Stomach (tissue), 9 donors: ENCODE results near the gene GRIPAP1. TPM values are rescaled to one million over a fixed set of nuclear protein-coding genes. Genes with fewer than 3 reads are reported as not detected.

ENCODE experiments used
- DNase-seq, 2 donors: peaks; one replicate each; pipeline versions ENCODE4 v3.0.0 to v3.0.0-alpha.2; 2013 to 2019
- H3K27ac ChIP-seq, 5 donors: fragments of 200-600 bp in 4 of 5; sonication (generic) in 4 of 5; one replicate each; pipeline ENCODE4 v1.5.1; 2013 to 2019; ENCODE audit warnings: mild to moderate bottlenecking in 1 of 5, moderate library complexity in 1 of 5
- H3K27me3 ChIP-seq, 3 donors: fragments of 200-600 bp; sonication (generic); one replicate each; pipeline ENCODE4 v1.5.1; 2017 to 2019; ENCODE audit warnings: mixed run types in 1 of 3
- H3K36me3 ChIP-seq, 4 donors: fragments of 200-600 bp; sonication (generic); 1 replicate in 3 of 4; 2 replicates in 1 of 4; pipeline ENCODE4 v1.5.1; 2016 to 2019
- H3K4me1 ChIP-seq, 4 donors: fragments of 200-600 bp; sonication (generic); one replicate each; pipeline ENCODE4 v1.5.1; 2016 to 2019
- H3K4me3 ChIP-seq, 4 donors: fragments of 200-600 bp; sonication (generic) in 3 of 4; one replicate each; pipeline ENCODE4 v1.5.1; 2016 to 2019; ENCODE audit warnings: mild to moderate bottlenecking in 1 of 4
- H3K9me3 ChIP-seq, 4 donors: fragments of 200-600 bp; sonication (generic); one replicate each; pipeline ENCODE4 v1.5.1; 2016 to 2019
- CTCF ChIP-seq, 7 experiments: fragments of 450-650 bp in 4 of 7; fragments of 200-600 bp in 3 of 7; sonication (generic) in 3 of 7; IDR thresholded peaks; one replicate each; pipeline ENCODE4 v1.5.1; 2016 to 2019; ENCODE audit warnings: antibody characterized with exemption in 7 of 7, control low read depth in 2 of 7, mild to moderate bottlenecking in 1 of 7
- EP300 ChIP-seq: sonication (generic); formaldehyde crosslinking; IDR thresholded peaks from one replicate; pipeline ENCODE4 v1.6.1; 2017; ENCODE audit warnings: antibody characterized with exemption
- POLR2A ChIP-seq, 4 donors: fragments of 450-650 bp; IDR thresholded peaks; one replicate each; pipeline ENCODE4 v1.6.1; 2016; ENCODE audit warnings: antibody characterized with exemption in 4 of 4, control low read depth in 2 of 4, mild to moderate bottlenecking in 1 of 4, moderate library complexity in 1 of 4
- POLR2AphosphoS5 ChIP-seq, 3 donors: sonication (generic); formaldehyde crosslinking; IDR thresholded peaks; one replicate each; pipeline ENCODE4 v1.6.1; 2016; ENCODE audit warnings: antibody characterized with exemption in 3 of 3
- WGBS, 5 donors: extraction: QIAGEN DNeasy Blood & Tissue Kit in 3 of 5; methylation state at CpG; one replicate each; pipeline versions ENCODE4 v1.1.5 to v1.1.7; 2013 to 2018; 5-methylcytosine and 5-hydroxymethylcytosine counted together
- intact Hi-C: fragments of 100-400 bp; cut with DNase I; formaldehyde crosslinking; loops from one replicate; pipeline ENCODE4 v1.15.1; 2023; ENCODE audit warnings: low total_unique reads
- polyA plus RNA-seq, 3 donors: library from polyadenylated mRNA; stranded (reverse); fragments of 200-250 nt; gene quantifications; one replicate each; pipeline ENCODE4 v1.2.3, GENCODE V29; 2013
- total RNA-seq, 5 donors: library from RNA; depleted of rRNA; stranded (reverse); fragments of >200 nt; gene quantifications; one replicate each; pipeline versions ENCODE4 v1.1.0 to v1.2.3, GENCODE V29; 2014 to 2016
- donor health status: healthy with polysubstance abuse.
- donor health status: Bipolar disorder and iron deficiency.
- donor health status: healthy.

Gene GRIPAP1
- total and polyA plus RNA-seq, 8 donors: 15.6 to 127 (median 32.9) TPM

- Histone ChIP-seq H3K9me3 (no peaks in the 10 kb centered on the region), H3K4me1 (peaks cover 0 to 16% (median 5%) of the 10 kb centered on the region in 4 donors), H3K4me3 (no peak overlapping the region), H3K36me3 (peaks cover 0 to 4% (median 0%) of the 10 kb centered on the region in 4 donors), H3K27ac (peak overlapping the region in 3 of 5 donors; percentile 17 to 93 (median 30)), H3K27me3 (no peaks in the 10 kb centered on the region)
- intact Hi-C loops: no loop called here
- TF ChIP-seq EP300: no peak
- TF ChIP-seq POLR2AphosphoS5 (IDR thresholded peaks at IDR 0.05): peak in 1 of 3 donors; percentile 9
- TF ChIP-seq CTCF (IDR thresholded peaks at IDR 0.05): no peak
- 20 to 46% (median 29%) methylated on average over 2 to 5 of the region's 5 CpGs for WGBS, 5 donors
- peak in 1 of 2 donors; percentile 76 for DNase-seq
Measured at GRCh38 chrX:48961585-48962091, 40.4 kb downstream of the GRIPAP1 start.

GRCh38 chrX:48960291-48960690, 41.8 kb downstream of the GRIPAP1 start:
- Histone ChIP-seq H3K27ac (peak overlapping the region in 3 of 5 donors; percentile 93 to 94 (median 93)), H3K4me3 (no peak overlapping the region), H3K27me3 (no peaks in the 10 kb centered on the region), H3K4me1 (peaks cover 0 to 29% (median 16%) of the 10 kb centered on the region in 4 donors), H3K36me3 (peaks cover 0 to 7% (median 3%) of the 10 kb centered on the region in 4 donors), H3K9me3 (no peaks in the 10 kb centered on the region)
- 87 to 100% (median 92%) methylated on average over 2 of the region's 2 CpGs for WGBS, 5 donors
- intact Hi-C loops: no loop called here
- no peak for TF ChIP-seq POLR2AphosphoS5 (IDR thresholded peaks at IDR 0.05)
- TF ChIP-seq POLR2A (IDR thresholded peaks at IDR 0.05): no peak
- no peak for TF ChIP-seq EP300
- TF ChIP-seq CTCF (IDR thresholded peaks at IDR 0.05): no peak
- no peak for DNase-seq

GRCh38 chrX:48958635-48959094, 43.4 kb downstream of the GRIPAP1 start:
- 0 to 46% (median 7%) methylated on average over 9 to 21 of the region's 21 CpGs for WGBS, 5 donors
- no peaks in the 10 kb centered on the region for H3K9me3 ChIP-seq
- H3K4me1 ChIP-seq: peaks cover 0 to 46% (median 29%) of the 10 kb centered on the region in 4 donors
- H3K27ac ChIP-seq: peak overlapping the region; percentile 83 to 94 (median 93)
- H3K36me3 ChIP-seq: peaks cover 0 to 17% (median 8%) of the 10 kb centered on the region in 4 donors
- TF ChIP-seq EP300 (no peak), POLR2A (IDR thresholded peaks at IDR 0.05) (no peak), POLR2AphosphoS5 (IDR thresholded peaks at IDR 0.05) (no peak), CTCF (IDR thresholded peaks at IDR 0.05) (no peak)
- peak; percentile 32 to 67 for DNase-seq
- no peaks in the 10 kb centered on the region for H3K27me3 ChIP-seq
- H3K4me3 ChIP-seq: peak overlapping the region; percentile 30 to 77 (median 60)
- intact Hi-C loops: no loop called here

GRCh38 chrX:48957827-48958634, 44.0 kb downstream of the GRIPAP1 start:
- Histone ChIP-seq H3K4me1 (peaks cover 0 to 52% (median 34%) of the 10 kb centered on the region in 4 donors), H3K36me3 (peaks cover 0 to 17% (median 8%) of the 10 kb centered on the region in 4 donors), H3K4me3 (peak overlapping the region; percentile 59 to 77 (median 68)), H3K27ac (peak overlapping the region; percentile 92 to 97 (median 93)), H3K27me3 (no peaks in the 10 kb centered on the region), H3K9me3 (no peaks in the 10 kb centered on the region)
- 0 to 43% (median 8%) methylated on average over 50 to 65 of the region's 66 CpGs for WGBS, 5 donors
- DNase-seq: peak; percentile 95 to 98
- TF ChIP-seq POLR2A (IDR thresholded peaks at IDR 0.05) (peak in 1 of 4 donors; percentile 42), EP300 (peak; percentile 36), CTCF (IDR thresholded peaks at IDR 0.05) (no peak), POLR2AphosphoS5 (IDR thresholded peaks at IDR 0.05) (peak in 2 of 3 donors; percentile 78 to 80)
- intact Hi-C loops: no loop called here
